HEK293T (cell line): Measurements from ENCODE around the gene FERD3L.

ENCODE experiments used
- ARNT ChIP-seq: fragments of 450-650 bp; IDR thresholded peaks from 2 replicates; pipeline ENCODE4 v1.6.1; 2017; ENCODE audit warnings: mild to moderate bottlenecking
- BHLHE40 ChIP-seq: fragments of 450-650 bp; IDR thresholded peaks from 2 replicates; pipeline ENCODE4 v1.6.1; 2016; ENCODE audit warnings: mild to moderate bottlenecking, moderate library complexity, borderline replicate concordance
- CTBP1 ChIP-seq: fragments of 450-650 bp; IDR thresholded peaks from 2 replicates; pipeline ENCODE4 v1.6.1; 2016; ENCODE audit warnings: borderline replicate concordance
- FOXA1 ChIP-seq: fragments of 450-650 bp; IDR thresholded peaks from 2 replicates; pipeline ENCODE4 v1.6.1; 2016; ENCODE audit warnings: mild to moderate bottlenecking
- HDGF ChIP-seq: fragments of 450-650 bp; IDR thresholded peaks from 2 replicates; pipeline ENCODE4 v1.6.1; 2017; ENCODE audit warnings: antibody characterized with exemption, borderline replicate concordance
- LEF1 ChIP-seq: fragments of 450-650 bp; IDR thresholded peaks from 2 replicates; pipeline ENCODE4 v1.6.1; 2017; ENCODE audit warnings: mild to moderate bottlenecking, borderline replicate concordance
- NFRKB ChIP-seq: fragments of 450-650 bp; IDR thresholded peaks from 2 replicates; pipeline ENCODE4 v1.6.1; 2016; ENCODE audit warnings: mild to moderate bottlenecking, moderate library complexity
- SP1 ChIP-seq: fragments of 450-650 bp; IDR thresholded peaks from 2 replicates; pipeline ENCODE4 v1.6.1; 2017
- SUZ12 ChIP-seq: fragments of 450-650 bp; IDR thresholded peaks from 2 replicates; pipeline ENCODE4 v1.6.1; 2016; ENCODE audit warnings: mild to moderate bottlenecking
- TARDBP ChIP-seq: fragments of 450-650 bp; IDR thresholded peaks from 2 replicates; pipeline ENCODE4 v1.6.1; 2016
- ZNF384 ChIP-seq: fragments of 450-650 bp; IDR thresholded peaks from 2 replicates; pipeline ENCODE4 v1.6.1; 2016

- TF ChIP-seq HDGF = no peak
- TF ChIP-seq TARDBP = no peak
- no peak for TF ChIP-seq BHLHE40
- no peak for TF ChIP-seq LEF1
- TF ChIP-seq SUZ12 = no peak
- no peak for TF ChIP-seq NFRKB
- TF ChIP-seq CTBP1 = no peak
- TF ChIP-seq SP1 = no peak
- TF ChIP-seq ARNT = no peak
- no peak for TF ChIP-seq FOXA1
- TF ChIP-seq ZNF384 = no peak
Observed at GRCh38 chr7:19111474-19112273, 33.5 kb downstream of the FERD3L start.
